Right lobe of liver (tissue), 6 donors: ENCODE measurements around the gene GLYATL3. TPM values are rescaled to one million over a fixed set of nuclear protein-coding genes. Genes with fewer than 3 reads are reported as not detected.
A peak's percentile ranks its signal among the peaks of the same experiment; 100 is the strongest.

ENCODE experiments used
- ATAC-seq, 4 donors: fragments of 200-7000 bp; cut with Tn5 transposase; one replicate each; pipeline ENCODE4 v1.9.1; 2020; ENCODE audit warnings: mild to moderate bottlenecking in 4 of 4, moderate library complexity in 4 of 4
- DNase-seq, 3 donors: peaks; one replicate each; pipeline ENCODE4 v3.0.0-alpha.2; 2020
- H3K27ac ChIP-seq, 3 donors: fragments of 200-600 bp; one replicate each; pipeline ENCODE4 v1.8.0; 2022
- H3K27me3 ChIP-seq, 2 donors: fragments of 200-600 bp; one replicate each; pipeline ENCODE4 v1.8.0; 2022
- H3K36me3 ChIP-seq, 4 donors: fragments of 200-600 bp; sonication (generic) in 1 of 4; one replicate each; pipeline versions ENCODE4 v1.5.1 to v1.8.0; 2017 to 2022; ENCODE audit warnings: control low read depth in 1 of 4
- H3K4me1 ChIP-seq, 4 donors: fragments of 200-600 bp; sonication (generic) in 1 of 4; one replicate each; pipeline versions ENCODE4 v1.5.1 to v1.8.0; 2017 to 2022; ENCODE audit warnings: control low read depth in 1 of 4
- H3K4me3 ChIP-seq, 3 donors: fragments of 200-600 bp; one replicate each; pipeline ENCODE4 v1.8.0; 2022
- H3K9me3 ChIP-seq, 4 donors: fragments of 200-600 bp; sonication (generic) in 1 of 4; one replicate each; pipeline versions ENCODE4 v1.5.1 to v1.8.0; 2017 to 2022; ENCODE audit warnings: control low read depth in 1 of 4
- POLR2A ChIP-seq: fragments of 450-650 bp; IDR thresholded peaks from one replicate; pipeline ENCODE4 v1.6.1; 2017; ENCODE audit warnings: antibody characterized with exemption, mild to moderate bottlenecking
- WGBS: methylation state at CpG from one replicate; pipeline ENCODE4 v1.1.6; 2018; ENCODE audit warnings: low coverage, low lambda C conversion rate; ENCODE audit not compliant: insufficient coverage; ENCODE audit errors: missing lambda C conversion rate; 5-methylcytosine and 5-hydroxymethylcytosine counted together
- intact Hi-C, 2 donors: fragments of 100-400 bp; cut with DNase I; formaldehyde crosslinking; loops; one replicate each; pipeline versions ENCODE4 v1.11.2 to v1.14.1; 2022
- total RNA-seq, 6 experiments: library from RNA; depleted of rRNA in 2 of 6; stranded (reverse); fragments of >200 nt in 2 of 6; fragmentation: NEBNext Ultra II Directional in 3 of 6; extraction: Animal tissue kit (Norgen Biotek cat#: 25700) in 3 of 6; gene quantifications; one replicate each; pipeline versions ENCODE4 v1.1.0 to v1.2.4, GENCODE V29; 2016 to 2023
- TF ChIP-seq, protein P1 (sequence below), 4 donors: fragments of 200-600 bp in 3 of 4; fragments of 450-650 bp in 1 of 4; IDR thresholded peaks; one replicate each; pipeline versions ENCODE4 v1.5.1 to v1.8.0; 2016 to 2022; ENCODE audit warnings: antibody characterized with exemption in 4 of 4, mild to moderate bottlenecking in 2 of 4
- donor health status: DM: no; HTN: yes; CAD: no.
- donor health status: DM: no; HTN: no; CAD: no.
- donor health status: DM: no; HTN: no; CAD: no.
- donor health status: DM: no; HTN: yes; CAD: no.
- donor health status: DM: no; HTN: yes; CAD: no.

Gene GLYATL3
- total RNA-seq, 6 experiments from 2014 or later, result 0.44 to 0.48 TPM; not detected in 4

DNA sequence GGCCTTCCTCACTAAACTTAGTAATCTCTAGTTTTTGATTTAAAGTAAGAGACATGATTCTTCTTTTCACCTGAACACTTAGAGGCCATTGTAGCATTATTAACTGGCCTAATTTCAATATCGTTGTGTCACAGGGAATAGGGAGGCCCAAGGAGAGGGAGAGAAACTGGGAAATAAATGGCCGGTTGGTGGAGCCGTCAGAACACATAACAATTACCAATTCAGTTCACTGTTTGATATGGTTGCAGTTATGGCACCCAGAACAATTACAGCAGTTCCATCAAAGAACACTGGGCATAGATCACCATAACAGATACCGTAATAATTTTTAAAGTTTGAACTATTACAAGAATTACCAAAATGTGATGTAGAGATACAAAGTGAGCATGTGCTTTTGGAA lies 9.1 kb upstream of the GLYATL3 start:
- Histone ChIP-seq H3K9me3 (no peaks in the 10 kb centered on the region), H3K27me3 (no peaks in the 10 kb centered on the region), H3K36me3 (no peaks in the 10 kb centered on the region), H3K27ac (no peak overlapping the region), H3K4me3 (no peak overlapping the region), H3K4me1 (no peaks in the 10 kb centered on the region)
- ATAC-seq (peak in 3 of 4 donors; percentile 48 to 64 (median 52)), DNase-seq (no peak)
- TF ChIP-seq, protein P1, sequence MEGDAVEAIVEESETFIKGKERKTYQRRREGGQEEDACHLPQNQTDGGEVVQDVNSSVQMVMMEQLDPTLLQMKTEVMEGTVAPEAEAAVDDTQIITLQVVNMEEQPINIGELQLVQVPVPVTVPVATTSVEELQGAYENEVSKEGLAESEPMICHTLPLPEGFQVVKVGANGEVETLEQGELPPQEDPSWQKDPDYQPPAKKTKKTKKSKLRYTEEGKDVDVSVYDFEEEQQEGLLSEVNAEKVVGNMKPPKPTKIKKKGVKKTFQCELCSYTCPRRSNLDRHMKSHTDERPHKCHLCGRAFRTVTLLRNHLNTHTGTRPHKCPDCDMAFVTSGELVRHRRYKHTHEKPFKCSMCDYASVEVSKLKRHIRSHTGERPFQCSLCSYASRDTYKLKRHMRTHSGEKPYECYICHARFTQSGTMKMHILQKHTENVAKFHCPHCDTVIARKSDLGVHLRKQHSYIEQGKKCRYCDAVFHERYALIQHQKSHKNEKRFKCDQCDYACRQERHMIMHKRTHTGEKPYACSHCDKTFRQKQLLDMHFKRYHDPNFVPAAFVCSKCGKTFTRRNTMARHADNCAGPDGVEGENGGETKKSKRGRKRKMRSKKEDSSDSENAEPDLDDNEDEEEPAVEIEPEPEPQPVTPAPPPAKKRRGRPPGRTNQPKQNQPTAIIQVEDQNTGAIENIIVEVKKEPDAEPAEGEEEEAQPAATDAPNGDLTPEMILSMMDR (IDR thresholded peaks at IDR 0.05), result no peak
- TF ChIP-seq POLR2A, result no peak
- WGBS, result 94% methylated on average over 4 of the region's 4 CpGs
- intact Hi-C loops, result no loop called here

GRCh38 chr6:49497304-49497703 lies 2.4 kb upstream of the GLYATL3 start:
- H3K27ac ChIP-seq, result no peak overlapping the region
- intact Hi-C loops, result no loop called here
- TF ChIP-seq, protein P1 (IDR thresholded peaks at IDR 0.05), result no peak
- TF ChIP-seq POLR2A, result no peak
- H3K4me1 ChIP-seq, result no peaks in the 10 kb centered on the region
- 92% methylated on average over 3 of the region's 3 CpGs for WGBS
- DNase-seq (no peak), ATAC-seq (no peak)
- no peaks in the 10 kb centered on the region for H3K27me3 ChIP-seq
- H3K4me3 ChIP-seq, result no peak overlapping the region
- no peaks in the 10 kb centered on the region for H3K9me3 ChIP-seq
- no peaks in the 10 kb centered on the region for H3K36me3 ChIP-seq

GRCh38 chr6:49499126-49499525 lies 597 bp upstream of the GLYATL3 start:
- no peak for ATAC-seq

DNA sequence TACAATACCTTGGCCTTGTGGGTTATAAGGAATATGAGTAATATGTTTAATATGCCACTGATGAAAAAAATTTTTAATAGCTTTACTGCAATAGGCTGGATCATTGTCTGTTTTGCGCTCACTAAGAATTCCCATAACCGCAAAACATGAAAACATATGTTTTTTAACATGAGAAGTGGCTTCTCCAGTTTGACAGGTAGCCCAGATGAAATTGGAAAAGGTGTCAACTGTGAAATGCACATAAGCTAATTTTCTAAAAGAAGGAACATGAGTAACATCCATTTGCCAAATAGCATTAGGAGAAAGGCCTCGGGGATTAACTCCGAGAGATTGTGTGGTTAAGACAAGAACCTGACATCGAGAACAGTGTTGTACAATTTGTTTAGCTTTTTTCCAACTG lies 4.9 kb downstream of the GLYATL3 start:
- ATAC-seq (no peak), DNase-seq (no peak)
- intact Hi-C loops, result no loop called here
- WGBS, result 96% methylated on average over 5 of the region's 5 CpGs
- Histone ChIP-seq H3K4me3 (no peak overlapping the region), H3K36me3 (no peaks in the 10 kb centered on the region), H3K9me3 (no peaks in the 10 kb centered on the region), H3K27me3 (no peaks in the 10 kb centered on the region), H3K27ac (no peak overlapping the region), H3K4me1 (peaks cover 0 to 20% (median 7%) of the 10 kb centered on the region in 4 donors)
- TF ChIP-seq, protein P1 (IDR thresholded peaks at IDR 0.05), result no peak
- TF ChIP-seq POLR2A, result no peak

More at GRCh38 chr6:49499126-49499525, 597 bp upstream of the GLYATL3 start:
- Histone ChIP-seq H3K4me1 (no peaks in the 10 kb centered on the region), H3K27ac (no peak overlapping the region), H3K9me3 (no peaks in the 10 kb centered on the region), H3K27me3 (no peaks in the 10 kb centered on the region), H3K4me3 (no peak overlapping the region), H3K36me3 (no peaks in the 10 kb centered on the region)
- no peak for TF ChIP-seq POLR2A
- TF ChIP-seq, protein P1 (IDR thresholded peaks at IDR 0.05), result no peak
- DNase-seq, result no peak
- intact Hi-C loops, result no loop called here
- 88% methylated on average over 1 of the region's 1 CpG for WGBS
